ENCODE data around the gene PRSS33. TPM values are rescaled to one million over a fixed set of nuclear protein-coding genes. Genes with fewer than 3 reads are reported as not detected.

PRSS33 gene
- total and polyA plus RNA-seq, 8 donors, result 0.13 to 0.75 (median 0.25) TPM; not detected in 2

DNA sequence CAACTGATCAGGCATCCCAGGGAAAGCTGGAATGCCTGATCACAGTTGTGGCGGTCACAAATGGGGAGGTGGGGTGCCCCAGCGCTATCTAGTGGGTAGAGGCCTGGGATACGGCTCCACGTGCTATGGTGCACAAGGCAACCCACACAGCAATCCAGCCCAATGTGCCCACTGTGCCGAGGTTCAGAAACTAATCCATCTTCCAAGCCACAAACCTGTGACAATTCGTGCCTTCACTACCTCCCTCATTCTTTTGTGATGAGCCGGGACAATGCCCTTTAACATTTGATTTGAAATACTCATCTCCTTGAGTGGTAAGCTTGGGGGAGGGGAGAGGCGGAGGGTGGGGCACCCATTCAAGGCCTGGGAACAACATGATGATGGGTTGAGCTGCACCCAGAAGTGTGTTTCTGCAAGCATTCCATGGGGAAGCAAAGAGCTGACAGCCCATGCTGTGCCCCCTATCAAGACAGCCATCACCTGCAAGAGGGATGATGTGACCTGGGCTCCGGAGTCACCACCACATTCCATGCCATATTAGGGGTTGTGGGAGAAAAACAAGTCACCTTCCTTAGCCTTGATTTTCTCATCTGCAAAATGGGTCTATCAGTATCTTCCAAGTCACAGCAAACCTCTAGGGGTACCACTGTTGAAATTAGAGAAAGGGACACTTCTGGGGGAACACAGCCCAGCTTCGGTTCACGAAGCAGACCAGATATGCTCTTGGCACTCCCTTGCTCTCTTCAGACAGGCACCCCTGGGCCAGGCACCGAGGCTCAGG, 14.0 kb downstream of the PRSS33 start:
- H3K4me3 ChIP-seq, result no peak overlapping the region
- peaks cover 18 to 39% of the 10 kb centered on the region in 2 donors for H3K4me1 ChIP-seq
- peak overlapping the region in 1 of 2 donors; percentile 8 for H3K27ac ChIP-seq
- DNase-seq (no peak), ATAC-seq (no peak)
- peaks cover 5 to 71% of the 10 kb centered on the region in 2 donors for H3K36me3 ChIP-seq
- H3K9me3 ChIP-seq, result no peaks in the 10 kb centered on the region
- H3K27me3 ChIP-seq, result no peaks in the 10 kb centered on the region
- TF ChIP-seq CTCF (IDR thresholded peaks at IDR 0.05), result no peak
- intact Hi-C loops (cut with DNase I), result no loop called here

DNA sequence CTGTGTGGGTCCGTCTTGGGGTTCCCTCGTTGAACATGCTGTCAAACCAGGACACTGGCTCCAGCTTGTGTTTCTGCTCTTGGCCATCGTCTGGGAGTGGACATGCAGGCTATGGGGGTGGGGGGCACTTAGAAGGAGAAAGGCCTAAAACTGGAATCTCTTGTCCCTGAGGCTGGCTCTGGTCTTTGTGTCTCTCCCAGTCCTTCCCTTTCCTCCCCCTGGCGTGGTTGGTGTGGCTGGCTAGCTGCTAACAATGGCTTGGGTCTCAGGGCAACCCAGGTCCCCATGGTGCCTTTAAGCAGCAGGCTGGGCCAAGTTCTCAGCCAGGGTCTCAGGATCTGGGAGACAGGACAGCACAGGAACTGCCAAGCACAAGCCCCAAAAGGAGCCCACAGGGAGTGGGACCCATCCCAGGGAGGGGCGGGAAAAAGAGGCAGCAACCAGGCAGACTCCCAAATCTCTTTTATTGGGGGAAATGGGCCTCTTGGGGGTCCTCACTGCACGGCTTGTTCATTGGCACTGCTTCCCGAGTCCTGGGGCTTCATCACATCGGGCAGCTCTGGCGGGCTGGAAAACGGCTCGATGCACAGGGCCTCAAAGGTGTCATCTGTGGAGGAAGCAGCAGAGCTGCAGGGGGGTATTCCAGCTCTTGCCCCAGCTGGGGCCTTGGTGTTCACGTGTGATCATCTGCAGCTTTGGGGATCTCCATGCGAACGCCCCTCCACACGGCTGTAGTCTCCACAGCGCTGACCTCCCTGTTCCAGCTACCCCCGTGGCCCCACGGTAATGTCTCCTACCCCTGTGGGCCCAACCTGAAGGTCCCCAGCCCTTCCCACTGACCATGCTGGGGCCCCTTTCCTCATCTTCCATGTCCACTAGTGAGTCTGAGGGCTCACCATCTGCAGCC, 15.6 kb downstream of the PRSS33 start:
- DNase-seq (no peak), ATAC-seq (no peak)
- Histone ChIP-seq H3K27ac (no peak overlapping the region), H3K9me3 (no peaks in the 10 kb centered on the region), H3K27me3 (no peaks in the 10 kb centered on the region), H3K4me3 (no peak overlapping the region), H3K4me1 (peaks cover 15 to 33% of the 10 kb centered on the region in 2 donors), H3K36me3 (peaks cover 5 to 87% of the 10 kb centered on the region in 2 donors)
- intact Hi-C loops (cut with DNase I), result no loop called here
- TF ChIP-seq CTCF (IDR thresholded peaks at IDR 0.05), result no peak

DNA sequence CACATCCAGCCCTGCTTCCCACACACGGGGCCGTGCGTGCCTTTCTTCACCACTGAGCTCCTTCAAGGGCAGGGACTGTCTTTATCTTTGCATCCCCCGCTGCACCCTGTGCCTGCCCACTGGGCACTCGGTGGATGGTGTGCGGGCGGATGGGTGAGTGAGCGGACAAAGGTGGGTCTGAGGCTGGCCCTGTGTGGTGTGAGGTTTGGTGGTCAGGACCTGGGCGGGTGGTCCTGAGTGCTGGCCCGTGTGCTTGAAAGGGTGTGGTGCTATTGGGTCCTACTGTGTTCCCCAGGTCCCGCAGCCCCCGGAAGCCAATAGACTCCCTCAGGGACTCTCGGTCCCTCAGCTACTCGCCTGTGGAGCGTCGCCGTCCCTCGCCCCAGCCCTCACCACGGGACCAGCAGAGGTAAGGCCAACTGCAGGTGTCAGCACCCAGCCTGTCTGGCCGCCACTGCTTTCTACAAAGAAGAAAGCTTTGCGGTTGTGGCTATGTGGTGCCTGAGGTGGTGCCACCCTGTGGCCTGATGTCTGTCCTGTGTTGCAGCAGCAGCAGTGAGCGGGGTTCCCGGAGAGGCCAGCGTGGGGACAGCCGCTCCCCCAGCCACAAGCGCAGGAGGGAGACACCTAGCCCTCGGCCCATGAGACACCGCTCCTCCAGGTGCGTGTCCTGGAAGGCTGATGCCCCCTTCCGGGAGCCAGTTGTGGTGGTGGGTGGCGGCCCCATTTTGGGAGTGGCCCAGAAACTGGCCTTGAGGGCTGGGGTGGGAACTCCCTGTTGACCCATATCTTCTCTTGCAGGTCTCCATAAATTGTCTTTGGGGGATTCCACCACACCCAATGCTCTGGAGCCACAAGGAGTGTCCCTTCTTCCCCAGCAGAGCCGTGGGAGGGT, 17.1 kb downstream of the PRSS33 start:
- ATAC-seq (no peak), DNase-seq (no peak)
- TF ChIP-seq CTCF (IDR thresholded peaks at IDR 0.05), result no peak
- H3K27me3 ChIP-seq, result no peaks in the 10 kb centered on the region
- peaks cover 3 to 19% of the 10 kb centered on the region in 2 donors for H3K4me1 ChIP-seq
- H3K4me3 ChIP-seq, result no peak overlapping the region
- H3K9me3 ChIP-seq, result no peaks in the 10 kb centered on the region
- intact Hi-C loops (cut with DNase I), result no loop called here
- peaks cover 5 to 100% of the 10 kb centered on the region in 2 donors for H3K36me3 ChIP-seq
- H3K27ac ChIP-seq, result no peak overlapping the region

GRCh38 chr16:2769675-2770056, 17.7 kb downstream of the PRSS33 start:
- TF ChIP-seq CTCF (IDR thresholded peaks at IDR 0.05), result no peak
- ATAC-seq, result peak; percentile 85
- no peak overlapping the region for H3K27ac ChIP-seq
- intact Hi-C loops (cut with DNase I), result no loop called here
- peaks cover 5 to 100% of the 10 kb centered on the region in 2 donors for H3K36me3 ChIP-seq
- no peak overlapping the region for H3K4me3 ChIP-seq
- peaks cover 0 to 13% of the 10 kb centered on the region in 2 donors for H3K4me1 ChIP-seq
- peak in 1 of 4 donors; percentile 60 for DNase-seq
- no peaks in the 10 kb centered on the region for H3K9me3 ChIP-seq
- H3K27me3 ChIP-seq, result no peaks in the 10 kb centered on the region

All from left lung (tissue), 10 donors.